Activated naive CD8-positive, alpha-beta T cell treated with anti-CD3 and anti-CD28 coated beads for 36 hours (primary cell): Measurements from ENCODE around the gene COA8. TPM values are rescaled to one million over a fixed set of nuclear protein-coding genes. Genes with fewer than 3 reads are reported as not detected.

Experiments
- total RNA-seq, 2 experiments: library from RNA; stranded (reverse); gene quantifications; one replicate each; pipeline ENCODE4 v1.2.3, GENCODE V29; 2021

COA8 gene
- total RNA-seq, 2 experiments from 2014 or later: 42.9 to 44.2 TPM

Other genes starting within 250 kb of the COA8 start
- gene EIF5, start 228.7 kb upstream of the COA8 start, total RNA-seq: 100 to 1,000 TPM; 409 to 421 TPM
- 10 to 100 TPM; 71.0 to 74.3 TPM for gene MARK3, start 177.5 kb upstream of the COA8 start, total RNA-seq
- 1 to 10 TPM; 3.1 to 3.3 TPM for gene CKB, start 40.1 kb upstream of the COA8 start, total RNA-seq
- gene TRMT61A, start 33.8 kb upstream of the COA8 start, total RNA-seq: 10 to 100 TPM; 20.6 to 22.1 TPM
- gene BAG5, start 303 bp upstream of the COA8 start, total RNA-seq: 10 to 100 TPM; 36.3 to 38.9 TPM
- 10 to 100 TPM; 88.0 to 88.6 TPM for gene KLC1, start 66.3 kb downstream of the COA8 start, total RNA-seq
- 10 to 100 TPM; 57.8 to 65.0 TPM for gene XRCC3, start 152.5 kb downstream of the COA8 start, total RNA-seq
- gene ZFYVE21, start 152.8 kb downstream of the COA8 start, total RNA-seq: 1 to 10 TPM; 8.0 to 8.9 TPM